H1 (cell line): ENCODE data around the gene RASSF3. TPM values are rescaled to one million over a fixed set of nuclear protein-coding genes. Genes with fewer than 3 reads are reported as not detected.

ENCODE experiments used
- SIRT6 ChIP-seq: IDR thresholded peaks from one replicate; pipeline ENCODE4 v1.7.1; 2012; ENCODE audit warnings: low read length, inconsistent platforms
- polyA plus RNA-seq, 7 experiments: library from polyadenylated mRNA; depleted of rRNA in 3 of 7; stranded (reverse) in 5 of 7; unstranded in 2 of 7; fragments of >200 nt in 5 of 7; fragments of 200-250 nt in 2 of 7; gene quantifications; 1 replicate in 5 of 7; 2 replicates in 1 of 7; 4 replicates in 1 of 7; pipeline versions ENCODE4 v1.2.1 to v1.2.3, GENCODE V29; 2011 to 2013; ENCODE audit warnings: missing spikeins in 2 of 7, mixed read lengths in 2 of 7
- total RNA-seq: library from RNA; stranded (reverse); fragmentation: NEBNext Ultra II Directional; extraction: Animal tissue kit (Norgen Biotek cat#: 25700); gene quantifications from 2 replicates; pipeline ENCODE4 v1.2.1, GENCODE V29; 2021
- TF ChIP-seq, protein P1 (sequence below): fragments of 300-600 bp; sonication (generic); IDR thresholded peaks from 2 replicates; pipeline ENCODE4 v1.7.1; 2012; ENCODE audit warnings: low read length, moderate library complexity, mild to moderate bottlenecking, inconsistent platforms; ENCODE audit not compliant: insufficient replicate concordance

RASSF3 gene
- total and polyA plus RNA-seq, 2 of the 8 experiments (the other 6 are each of a cell fraction or from before 2014, with no cell fraction given), result 19.1 to 64.3 TPM

DNA sequence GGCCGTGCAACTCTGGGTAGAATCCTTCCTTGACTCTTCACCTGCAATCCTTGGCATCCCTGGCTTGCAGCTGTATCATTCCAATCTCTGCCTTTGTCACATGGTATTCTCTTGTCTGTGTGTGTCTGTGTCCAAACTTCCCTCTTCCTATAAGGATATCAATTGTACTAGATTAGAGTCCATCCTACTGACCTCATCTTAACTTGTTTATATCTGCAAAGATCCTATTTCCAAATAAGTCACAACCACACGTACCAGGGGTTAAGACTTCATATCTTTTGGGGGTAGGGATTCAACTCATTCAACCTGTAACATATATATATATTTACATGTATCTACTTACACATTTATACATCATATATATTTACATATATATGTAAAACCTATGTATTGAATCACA lies 29.6 kb upstream of the RASSF3 start (continued):
- TF ChIP-seq, protein P1, sequence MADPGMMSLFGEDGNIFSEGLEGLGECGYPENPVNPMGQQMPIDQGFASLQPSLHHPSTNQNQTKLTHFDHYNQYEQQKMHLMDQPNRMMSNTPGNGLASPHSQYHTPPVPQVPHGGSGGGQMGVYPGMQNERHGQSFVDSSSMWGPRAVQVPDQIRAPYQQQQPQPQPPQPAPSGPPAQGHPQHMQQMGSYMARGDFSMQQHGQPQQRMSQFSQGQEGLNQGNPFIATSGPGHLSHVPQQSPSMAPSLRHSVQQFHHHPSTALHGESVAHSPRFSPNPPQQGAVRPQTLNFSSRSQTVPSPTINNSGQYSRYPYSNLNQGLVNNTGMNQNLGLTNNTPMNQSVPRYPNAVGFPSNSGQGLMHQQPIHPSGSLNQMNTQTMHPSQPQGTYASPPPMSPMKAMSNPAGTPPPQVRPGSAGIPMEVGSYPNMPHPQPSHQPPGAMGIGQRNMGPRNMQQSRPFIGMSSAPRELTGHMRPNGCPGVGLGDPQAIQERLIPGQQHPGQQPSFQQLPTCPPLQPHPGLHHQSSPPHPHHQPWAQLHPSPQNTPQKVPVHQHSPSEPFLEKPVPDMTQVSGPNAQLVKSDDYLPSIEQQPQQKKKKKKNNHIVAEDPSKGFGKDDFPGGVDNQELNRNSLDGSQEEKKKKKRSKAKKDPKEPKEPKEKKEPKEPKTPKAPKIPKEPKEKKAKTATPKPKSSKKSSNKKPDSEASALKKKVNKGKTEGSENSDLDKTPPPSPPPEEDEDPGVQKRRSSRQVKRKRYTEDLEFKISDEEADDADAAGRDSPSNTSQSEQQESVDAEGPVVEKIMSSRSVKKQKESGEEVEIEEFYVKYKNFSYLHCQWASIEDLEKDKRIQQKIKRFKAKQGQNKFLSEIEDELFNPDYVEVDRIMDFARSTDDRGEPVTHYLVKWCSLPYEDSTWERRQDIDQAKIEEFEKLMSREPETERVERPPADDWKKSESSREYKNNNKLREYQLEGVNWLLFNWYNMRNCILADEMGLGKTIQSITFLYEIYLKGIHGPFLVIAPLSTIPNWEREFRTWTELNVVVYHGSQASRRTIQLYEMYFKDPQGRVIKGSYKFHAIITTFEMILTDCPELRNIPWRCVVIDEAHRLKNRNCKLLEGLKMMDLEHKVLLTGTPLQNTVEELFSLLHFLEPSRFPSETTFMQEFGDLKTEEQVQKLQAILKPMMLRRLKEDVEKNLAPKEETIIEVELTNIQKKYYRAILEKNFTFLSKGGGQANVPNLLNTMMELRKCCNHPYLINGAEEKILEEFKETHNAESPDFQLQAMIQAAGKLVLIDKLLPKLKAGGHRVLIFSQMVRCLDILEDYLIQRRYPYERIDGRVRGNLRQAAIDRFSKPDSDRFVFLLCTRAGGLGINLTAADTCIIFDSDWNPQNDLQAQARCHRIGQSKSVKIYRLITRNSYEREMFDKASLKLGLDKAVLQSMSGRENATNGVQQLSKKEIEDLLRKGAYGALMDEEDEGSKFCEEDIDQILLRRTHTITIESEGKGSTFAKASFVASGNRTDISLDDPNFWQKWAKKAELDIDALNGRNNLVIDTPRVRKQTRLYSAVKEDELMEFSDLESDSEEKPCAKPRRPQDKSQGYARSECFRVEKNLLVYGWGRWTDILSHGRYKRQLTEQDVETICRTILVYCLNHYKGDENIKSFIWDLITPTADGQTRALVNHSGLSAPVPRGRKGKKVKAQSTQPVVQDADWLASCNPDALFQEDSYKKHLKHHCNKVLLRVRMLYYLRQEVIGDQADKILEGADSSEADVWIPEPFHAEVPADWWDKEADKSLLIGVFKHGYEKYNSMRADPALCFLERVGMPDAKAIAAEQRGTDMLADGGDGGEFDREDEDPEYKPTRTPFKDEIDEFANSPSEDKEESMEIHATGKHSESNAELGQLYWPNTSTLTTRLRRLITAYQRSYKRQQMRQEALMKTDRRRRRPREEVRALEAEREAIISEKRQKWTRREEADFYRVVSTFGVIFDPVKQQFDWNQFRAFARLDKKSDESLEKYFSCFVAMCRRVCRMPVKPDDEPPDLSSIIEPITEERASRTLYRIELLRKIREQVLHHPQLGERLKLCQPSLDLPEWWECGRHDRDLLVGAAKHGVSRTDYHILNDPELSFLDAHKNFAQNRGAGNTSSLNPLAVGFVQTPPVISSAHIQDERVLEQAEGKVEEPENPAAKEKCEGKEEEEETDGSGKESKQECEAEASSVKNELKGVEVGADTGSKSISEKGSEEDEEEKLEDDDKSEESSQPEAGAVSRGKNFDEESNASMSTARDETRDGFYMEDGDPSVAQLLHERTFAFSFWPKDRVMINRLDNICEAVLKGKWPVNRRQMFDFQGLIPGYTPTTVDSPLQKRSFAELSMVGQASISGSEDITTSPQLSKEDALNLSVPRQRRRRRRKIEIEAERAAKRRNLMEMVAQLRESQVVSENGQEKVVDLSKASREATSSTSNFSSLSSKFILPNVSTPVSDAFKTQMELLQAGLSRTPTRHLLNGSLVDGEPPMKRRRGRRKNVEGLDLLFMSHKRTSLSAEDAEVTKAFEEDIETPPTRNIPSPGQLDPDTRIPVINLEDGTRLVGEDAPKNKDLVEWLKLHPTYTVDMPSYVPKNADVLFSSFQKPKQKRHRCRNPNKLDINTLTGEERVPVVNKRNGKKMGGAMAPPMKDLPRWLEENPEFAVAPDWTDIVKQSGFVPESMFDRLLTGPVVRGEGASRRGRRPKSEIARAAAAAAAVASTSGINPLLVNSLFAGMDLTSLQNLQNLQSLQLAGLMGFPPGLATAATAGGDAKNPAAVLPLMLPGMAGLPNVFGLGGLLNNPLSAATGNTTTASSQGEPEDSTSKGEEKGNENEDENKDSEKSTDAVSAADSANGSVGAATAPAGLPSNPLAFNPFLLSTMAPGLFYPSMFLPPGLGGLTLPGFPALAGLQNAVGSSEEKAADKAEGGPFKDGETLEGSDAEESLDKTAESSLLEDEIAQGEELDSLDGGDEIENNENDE, result no peak
- no peak for TF ChIP-seq SIRT6
